PC-3 (cell line): ENCODE data around the gene KCNH5.

ENCODE experiments used
- EZH2 ChIP-seq: fragments of 300-600 bp; sonication (generic); IDR thresholded peaks from one replicate; pipeline ENCODE4 v1.6.1; 2017; ENCODE audit warnings: antibody characterized with exemption, mild to moderate bottlenecking, low read length; ENCODE audit not compliant: unreplicated experiment
- TF ChIP-seq, protein P1 (sequence below): fragments of 300-600 bp; sonication (generic); conservative IDR thresholded peaks from 2 replicates; pipeline ENCODE4 v1.5.1; 2017; ENCODE audit warnings: antibody characterized with exemption, low read depth, mild to moderate bottlenecking, low read length

DNA sequence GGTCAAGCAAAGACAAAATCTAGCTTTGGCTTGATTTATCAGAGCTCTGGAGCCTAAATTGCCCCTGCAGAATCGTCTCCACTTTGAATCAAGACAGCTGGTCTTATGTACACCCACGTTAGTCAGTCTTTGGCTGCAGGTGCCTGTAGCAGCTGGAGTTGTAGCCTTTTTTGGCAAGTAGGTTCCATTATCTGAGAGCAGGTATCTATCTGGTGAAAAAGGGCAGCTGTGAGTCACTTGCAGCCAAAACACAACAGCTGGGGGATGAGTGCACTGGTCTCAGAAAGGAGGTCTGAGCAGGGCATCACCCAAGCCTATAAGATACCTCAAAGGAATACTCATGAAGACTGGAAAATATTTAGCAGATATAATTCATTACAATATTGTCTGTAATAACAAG lies 43.6 kb upstream of the KCNH5 start:
- TF ChIP-seq EZH2 = no peak
- TF ChIP-seq, protein P1, sequence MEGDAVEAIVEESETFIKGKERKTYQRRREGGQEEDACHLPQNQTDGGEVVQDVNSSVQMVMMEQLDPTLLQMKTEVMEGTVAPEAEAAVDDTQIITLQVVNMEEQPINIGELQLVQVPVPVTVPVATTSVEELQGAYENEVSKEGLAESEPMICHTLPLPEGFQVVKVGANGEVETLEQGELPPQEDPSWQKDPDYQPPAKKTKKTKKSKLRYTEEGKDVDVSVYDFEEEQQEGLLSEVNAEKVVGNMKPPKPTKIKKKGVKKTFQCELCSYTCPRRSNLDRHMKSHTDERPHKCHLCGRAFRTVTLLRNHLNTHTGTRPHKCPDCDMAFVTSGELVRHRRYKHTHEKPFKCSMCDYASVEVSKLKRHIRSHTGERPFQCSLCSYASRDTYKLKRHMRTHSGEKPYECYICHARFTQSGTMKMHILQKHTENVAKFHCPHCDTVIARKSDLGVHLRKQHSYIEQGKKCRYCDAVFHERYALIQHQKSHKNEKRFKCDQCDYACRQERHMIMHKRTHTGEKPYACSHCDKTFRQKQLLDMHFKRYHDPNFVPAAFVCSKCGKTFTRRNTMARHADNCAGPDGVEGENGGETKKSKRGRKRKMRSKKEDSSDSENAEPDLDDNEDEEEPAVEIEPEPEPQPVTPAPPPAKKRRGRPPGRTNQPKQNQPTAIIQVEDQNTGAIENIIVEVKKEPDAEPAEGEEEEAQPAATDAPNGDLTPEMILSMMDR = no peak
